ENCODE results near the gene TFR2.

- no peak for TF ChIP-seq POLR2A (IDR thresholded peaks at IDR 0.05; ENCODE audit: low read length)
- no peak for TF ChIP-seq GATA1 (IDR thresholded peaks at IDR 0.05; ENCODE audit: low read depth, low read length)
Measured at GRCh38 chr7:100591596-100591995, 49.8 kb downstream of the TFR2 start.

Measured in erythroblast (primary cell).